ENCODE data around the gene SEZ6L2. TPM values are rescaled to one million over a fixed set of nuclear protein-coding genes. Genes with fewer than 3 reads are reported as not detected.

The SEZ6L2 gene
- total RNA-seq, 1 donor from 2014 or later, result 176 TPM

DNA sequence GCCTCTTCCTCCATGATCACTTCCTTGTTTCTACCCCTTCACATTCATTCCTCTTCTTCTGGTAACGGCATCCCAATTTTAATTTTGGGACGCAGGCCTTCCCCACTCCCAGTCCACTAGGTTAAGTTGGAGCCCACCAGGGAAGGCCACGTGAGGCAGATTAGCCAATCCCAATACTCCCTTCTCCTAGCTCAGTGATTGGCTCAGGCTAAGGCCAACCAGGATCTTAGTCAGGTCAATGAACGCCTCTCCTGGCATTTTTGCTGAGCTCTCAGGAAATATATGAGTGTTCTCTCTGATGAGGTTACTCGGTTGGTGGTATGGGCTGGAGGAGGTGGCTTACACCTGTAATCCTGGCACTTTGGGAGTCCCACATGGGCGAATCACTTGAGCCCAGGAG, 15.4 kb downstream of the SEZ6L2 start:
- Mint-ChIP-seq H3K27ac (ENCODE audit: unreplicated experiment) (no peak overlapping the region), H3K36me3 (ENCODE audit: unreplicated experiment) (peaks cover 18% of the 10 kb centered on the region), H3K27me3 (ENCODE audit: unreplicated experiment) (peaks cover 2% of the 10 kb centered on the region), H3K4me1 (ENCODE audit: low read depth, unreplicated experiment) (no peaks in the 10 kb centered on the region), H3K4me3 (ENCODE audit: unreplicated experiment) (no peak overlapping the region), H3K9me3 (ENCODE audit: unreplicated experiment) (peaks cover 6% of the 10 kb centered on the region)
- no peak for DNase-seq
- TF ChIP-seq, protein P1, sequence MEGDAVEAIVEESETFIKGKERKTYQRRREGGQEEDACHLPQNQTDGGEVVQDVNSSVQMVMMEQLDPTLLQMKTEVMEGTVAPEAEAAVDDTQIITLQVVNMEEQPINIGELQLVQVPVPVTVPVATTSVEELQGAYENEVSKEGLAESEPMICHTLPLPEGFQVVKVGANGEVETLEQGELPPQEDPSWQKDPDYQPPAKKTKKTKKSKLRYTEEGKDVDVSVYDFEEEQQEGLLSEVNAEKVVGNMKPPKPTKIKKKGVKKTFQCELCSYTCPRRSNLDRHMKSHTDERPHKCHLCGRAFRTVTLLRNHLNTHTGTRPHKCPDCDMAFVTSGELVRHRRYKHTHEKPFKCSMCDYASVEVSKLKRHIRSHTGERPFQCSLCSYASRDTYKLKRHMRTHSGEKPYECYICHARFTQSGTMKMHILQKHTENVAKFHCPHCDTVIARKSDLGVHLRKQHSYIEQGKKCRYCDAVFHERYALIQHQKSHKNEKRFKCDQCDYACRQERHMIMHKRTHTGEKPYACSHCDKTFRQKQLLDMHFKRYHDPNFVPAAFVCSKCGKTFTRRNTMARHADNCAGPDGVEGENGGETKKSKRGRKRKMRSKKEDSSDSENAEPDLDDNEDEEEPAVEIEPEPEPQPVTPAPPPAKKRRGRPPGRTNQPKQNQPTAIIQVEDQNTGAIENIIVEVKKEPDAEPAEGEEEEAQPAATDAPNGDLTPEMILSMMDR (IDR thresholded peaks at IDR 0.05; ENCODE audit: partially characterized antibody, unreplicated experiment), result no peak

DNA sequence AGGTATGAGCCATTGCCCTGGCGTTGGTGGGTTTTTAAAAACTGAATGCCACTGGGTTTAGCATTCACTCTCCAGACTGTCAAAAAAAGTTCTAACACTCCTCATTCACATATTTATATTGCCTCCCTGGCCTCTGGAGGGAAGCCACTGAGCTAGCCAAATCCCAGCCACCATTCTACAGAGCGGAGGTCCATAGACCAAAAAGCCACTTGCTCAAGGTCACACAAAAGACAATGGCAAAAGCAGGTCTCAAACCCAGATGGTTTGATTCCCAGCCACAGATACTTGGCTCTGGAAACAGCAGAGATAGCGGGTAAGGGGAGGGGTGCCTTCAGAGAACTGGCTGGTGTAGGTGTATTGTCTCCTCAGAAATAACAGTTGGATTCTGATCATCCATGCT, 18.3 kb downstream of the SEZ6L2 start:
- Mint-ChIP-seq H3K4me3 (ENCODE audit: unreplicated experiment) (no peak overlapping the region), H3K27me3 (ENCODE audit: unreplicated experiment) (peaks cover 2% of the 10 kb centered on the region), H3K4me1 (ENCODE audit: low read depth, unreplicated experiment) (no peaks in the 10 kb centered on the region), H3K36me3 (ENCODE audit: unreplicated experiment) (peaks cover 24% of the 10 kb centered on the region), H3K9me3 (ENCODE audit: unreplicated experiment) (peaks cover 8% of the 10 kb centered on the region), H3K27ac (ENCODE audit: unreplicated experiment) (no peak overlapping the region)
- DNase-seq, result no peak
- TF ChIP-seq, protein P1 (IDR thresholded peaks at IDR 0.05; ENCODE audit: partially characterized antibody, unreplicated experiment), result no peak

DNA sequence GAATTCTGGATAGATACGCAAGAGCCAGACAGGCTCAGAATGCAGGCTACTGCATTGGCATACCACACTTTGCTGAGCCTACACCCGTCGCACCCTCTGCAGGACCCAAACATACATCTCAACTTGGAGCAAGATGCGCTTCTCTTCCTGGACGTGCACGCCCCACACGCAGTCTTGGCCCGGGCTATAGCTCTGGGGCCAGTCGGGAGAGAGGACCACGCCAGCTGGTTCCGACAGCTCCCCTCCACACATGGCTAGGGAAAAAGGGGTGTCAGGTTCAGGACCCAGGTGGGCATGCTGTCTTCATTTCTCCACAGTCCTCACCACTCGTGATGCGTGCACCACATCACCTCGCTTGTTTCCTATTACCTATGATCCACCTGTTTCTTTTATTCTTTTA, 21.2 kb downstream of the SEZ6L2 start:
- no peak overlapping the region for H3K4me3 Mint-ChIP-seq (ENCODE audit: unreplicated experiment)
- no peaks in the 10 kb centered on the region for H3K4me1 Mint-ChIP-seq (ENCODE audit: low read depth, unreplicated experiment)
- peaks cover 7% of the 10 kb centered on the region for H3K9me3 Mint-ChIP-seq (ENCODE audit: unreplicated experiment)
- H3K27me3 Mint-ChIP-seq (ENCODE audit: unreplicated experiment), result peaks cover 4% of the 10 kb centered on the region
- TF ChIP-seq, protein P1 (IDR thresholded peaks at IDR 0.05; ENCODE audit: partially characterized antibody, unreplicated experiment), result no peak
- no peak for DNase-seq
- no peak overlapping the region for H3K27ac Mint-ChIP-seq (ENCODE audit: unreplicated experiment)
- peaks cover 20% of the 10 kb centered on the region for H3K36me3 Mint-ChIP-seq (ENCODE audit: unreplicated experiment)

DNA sequence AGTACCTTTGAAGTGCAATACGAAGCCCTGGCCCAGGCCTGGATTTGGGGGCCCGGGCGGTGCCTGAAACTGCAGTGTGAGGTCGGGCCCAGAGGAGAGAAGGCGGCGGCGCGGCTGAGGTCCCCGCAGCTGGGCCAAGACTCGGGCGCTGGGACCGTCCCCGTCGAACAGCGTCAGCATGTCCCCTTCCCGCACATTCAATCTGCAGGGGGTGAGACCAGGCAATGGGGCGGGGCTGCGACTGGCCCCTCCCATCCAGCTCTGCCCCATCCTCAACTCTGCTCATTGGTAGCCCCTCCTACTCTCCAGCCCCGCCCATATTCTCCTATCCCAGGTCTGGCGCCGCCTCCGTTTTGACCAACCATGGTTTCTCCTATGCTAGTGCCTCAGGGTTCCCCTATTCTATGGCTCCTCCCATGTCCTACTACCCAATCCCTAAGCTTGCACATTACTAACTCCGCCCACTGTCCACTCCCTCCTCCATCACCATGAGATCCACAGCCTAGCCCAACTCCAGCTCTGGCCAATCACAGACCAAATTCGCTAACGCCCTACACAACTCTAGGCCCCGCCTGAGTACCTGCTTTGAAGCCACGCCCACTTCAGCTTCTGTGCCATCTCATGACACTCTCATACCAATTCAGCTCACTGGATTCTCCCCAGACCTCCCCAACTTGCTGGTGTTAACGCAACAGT, 21.9 kb downstream of the SEZ6L2 start:
- Mint-ChIP-seq H3K9me3 (ENCODE audit: unreplicated experiment) (peaks cover 7% of the 10 kb centered on the region), H3K4me1 (ENCODE audit: low read depth, unreplicated experiment) (no peaks in the 10 kb centered on the region), H3K4me3 (ENCODE audit: unreplicated experiment) (peak overlapping the region; percentile 23), H3K27ac (ENCODE audit: unreplicated experiment) (no peak overlapping the region), H3K36me3 (ENCODE audit: unreplicated experiment) (peaks cover 15% of the 10 kb centered on the region), H3K27me3 (ENCODE audit: unreplicated experiment) (peaks cover 4% of the 10 kb centered on the region)
- TF ChIP-seq, protein P1 (IDR thresholded peaks at IDR 0.05; ENCODE audit: partially characterized antibody, unreplicated experiment), result no peak
- DNase-seq, result peak; percentile 76

DNA sequence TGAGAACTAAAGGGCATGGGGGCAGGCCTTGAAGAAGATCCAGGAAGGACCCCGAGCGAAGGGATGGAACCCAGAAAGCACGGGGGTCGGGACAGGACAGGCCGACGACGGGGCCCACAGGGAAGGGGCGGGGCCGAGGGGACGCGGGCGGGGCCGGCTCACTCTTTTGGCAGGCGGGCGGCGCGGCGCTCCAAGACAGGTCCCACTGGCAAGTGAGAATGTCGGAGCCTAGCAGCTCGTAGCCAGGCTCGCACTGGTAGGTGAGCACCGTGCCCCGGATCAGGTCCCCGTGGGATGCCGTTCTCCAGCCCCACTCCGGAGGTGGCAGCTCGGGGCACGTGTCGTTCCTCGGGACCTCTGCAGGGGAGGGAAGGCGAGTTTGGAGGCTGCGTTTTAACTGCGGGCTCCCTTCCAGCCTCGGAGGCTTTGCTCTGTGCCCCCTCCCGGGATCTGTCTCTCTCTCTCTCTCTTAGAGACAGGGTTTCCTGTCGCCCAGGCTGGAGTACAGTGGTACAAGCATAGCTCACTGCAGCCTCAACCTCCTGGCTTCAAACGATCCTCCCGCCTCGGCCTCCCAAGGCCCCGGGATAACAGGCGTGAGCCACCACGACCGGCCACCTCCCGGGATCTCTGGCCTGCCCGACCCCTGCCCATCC, 22.6 kb downstream of the SEZ6L2 start:
- Mint-ChIP-seq H3K27me3 (ENCODE audit: unreplicated experiment) (peaks cover 4% of the 10 kb centered on the region), H3K4me3 (ENCODE audit: unreplicated experiment) (peak overlapping the region; percentile 4), H3K9me3 (ENCODE audit: unreplicated experiment) (peaks cover 7% of the 10 kb centered on the region), H3K27ac (ENCODE audit: unreplicated experiment) (no peak overlapping the region), H3K4me1 (ENCODE audit: low read depth, unreplicated experiment) (no peaks in the 10 kb centered on the region), H3K36me3 (ENCODE audit: unreplicated experiment) (peaks cover 16% of the 10 kb centered on the region)
- TF ChIP-seq, protein P1 (IDR thresholded peaks at IDR 0.05; ENCODE audit: partially characterized antibody, unreplicated experiment), result no peak
- no peak for DNase-seq
